Vagina (tissue), 2 donors: ENCODE measurements around the gene USP32.

ENCODE experiments used
- POLR2A ChIP-seq, 2 donors: fragments of 450-650 bp; IDR thresholded peaks; one replicate each; pipeline ENCODE4 v1.6.1; 2017; ENCODE audit warnings: antibody characterized with exemption in 2 of 2, mild to moderate bottlenecking in 2 of 2, moderate library complexity in 2 of 2
- TF ChIP-seq, protein P1 (sequence below), 3 experiments: fragments of 450-650 bp in 2 of 3; fragments of 200-600 bp in 1 of 3; sonication (generic) in 1 of 3; IDR thresholded peaks; one replicate each; pipeline ENCODE4 v1.5.1; 2017 to 2019; ENCODE audit warnings: antibody characterized with exemption in 3 of 3, mild to moderate bottlenecking in 2 of 3, moderate library complexity in 2 of 3

GRCh38 chr17:60300011-60300410, 91.9 kb downstream of the USP32 start:
- TF ChIP-seq, protein P1, sequence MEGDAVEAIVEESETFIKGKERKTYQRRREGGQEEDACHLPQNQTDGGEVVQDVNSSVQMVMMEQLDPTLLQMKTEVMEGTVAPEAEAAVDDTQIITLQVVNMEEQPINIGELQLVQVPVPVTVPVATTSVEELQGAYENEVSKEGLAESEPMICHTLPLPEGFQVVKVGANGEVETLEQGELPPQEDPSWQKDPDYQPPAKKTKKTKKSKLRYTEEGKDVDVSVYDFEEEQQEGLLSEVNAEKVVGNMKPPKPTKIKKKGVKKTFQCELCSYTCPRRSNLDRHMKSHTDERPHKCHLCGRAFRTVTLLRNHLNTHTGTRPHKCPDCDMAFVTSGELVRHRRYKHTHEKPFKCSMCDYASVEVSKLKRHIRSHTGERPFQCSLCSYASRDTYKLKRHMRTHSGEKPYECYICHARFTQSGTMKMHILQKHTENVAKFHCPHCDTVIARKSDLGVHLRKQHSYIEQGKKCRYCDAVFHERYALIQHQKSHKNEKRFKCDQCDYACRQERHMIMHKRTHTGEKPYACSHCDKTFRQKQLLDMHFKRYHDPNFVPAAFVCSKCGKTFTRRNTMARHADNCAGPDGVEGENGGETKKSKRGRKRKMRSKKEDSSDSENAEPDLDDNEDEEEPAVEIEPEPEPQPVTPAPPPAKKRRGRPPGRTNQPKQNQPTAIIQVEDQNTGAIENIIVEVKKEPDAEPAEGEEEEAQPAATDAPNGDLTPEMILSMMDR (IDR thresholded peaks at IDR 0.05) = no peak
- TF ChIP-seq POLR2A (IDR thresholded peaks at IDR 0.05) = no peak
